ENCODE results near the gene SLC6A9. TPM values are rescaled to one million over a fixed set of nuclear protein-coding genes. Genes with fewer than 3 reads are reported as not detected.
A peak's percentile ranks its signal among the peaks of the same experiment; 100 is the strongest.

SLC6A9 gene
- total RNA-seq (10 to 100 TPM in 1 of 5 donors, 1 to 10 TPM in 3, not detected in 1; 1.3 to 40.8 (median 1.9) TPM), polyA plus RNA-seq (1 to 10 TPM; 1.1 to 5.7 (median 4.3) TPM)
- long read RNA-seq, donor 1, partial matches to known transcripts: 0 of 1 reads
- long read RNA-seq, donor 1, other reads (novel, unspliced or antisense): 0 of 1 reads
- long read RNA-seq, donor 2: 0 reads
- long read RNA-seq, donor 3: 0 reads
- long read RNA-seq, donor 4: 0 reads
- long read RNA-seq, donor 5, partial matches to known transcripts: 0 of 1 reads
- long read RNA-seq, donor 5, other reads (novel, unspliced or antisense): 0 of 1 reads
- long read RNA-seq, donor 6: 0 reads
- long read RNA-seq, donor 7: 0 reads
- long read RNA-seq, donor 8: 0 reads
- long read RNA-seq, donor 9, partial matches to known transcripts: 17 of 17 reads
- long read RNA-seq, donor 9, other reads (novel, unspliced or antisense): 0 of 17 reads
- long read RNA-seq, donor 10: 0 reads

DNA sequence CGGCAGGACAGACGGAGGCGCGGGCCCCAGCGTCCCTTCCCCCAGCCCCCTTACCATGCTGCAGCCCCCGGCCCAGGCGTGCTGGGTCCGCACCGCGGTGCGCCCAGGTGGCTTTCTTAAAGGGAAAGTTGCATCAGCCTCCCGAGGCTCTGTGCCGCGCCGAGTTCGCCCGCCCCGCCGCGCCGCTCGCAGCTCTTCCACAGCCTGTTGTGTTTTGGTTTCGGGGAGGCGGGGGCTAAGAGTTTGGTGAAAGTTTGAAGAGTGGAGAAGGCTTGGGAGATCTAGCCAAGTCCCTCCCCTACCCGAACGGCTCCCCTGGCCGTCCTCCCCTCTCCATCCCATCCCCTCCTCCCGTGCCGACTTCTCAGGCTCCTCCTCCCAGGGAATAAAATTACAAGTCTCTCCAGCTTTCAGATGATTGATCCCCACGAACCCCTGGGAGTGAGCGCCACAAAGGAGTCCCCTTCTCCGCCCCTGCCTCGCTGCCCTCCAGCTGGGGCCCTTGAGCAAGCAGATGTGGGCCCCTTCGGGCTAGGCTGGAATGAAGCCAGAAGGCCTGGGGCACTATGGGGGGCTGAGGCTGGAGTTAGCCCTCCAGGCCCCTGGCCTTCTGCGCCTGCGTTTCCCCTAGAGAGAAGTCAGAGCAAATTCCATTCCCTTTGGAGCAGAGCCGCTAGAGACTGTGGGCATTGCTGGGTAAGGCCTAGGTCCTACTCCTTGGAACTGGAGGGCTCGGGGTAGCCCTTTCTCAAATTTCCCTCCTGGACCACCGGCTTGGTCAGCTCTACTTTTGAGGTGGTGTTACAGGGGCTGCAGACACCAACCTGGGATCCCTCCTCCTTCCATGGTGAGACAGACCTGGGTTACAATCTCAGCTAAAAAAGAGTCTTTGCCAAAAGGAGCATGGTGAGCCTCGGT is at the start of gene SLC6A9:
TSS of gene SLC6A9 (minus strand) at position 211 of the 918 bp plus-strand sequence. CDS start 7,185 bp downstream, outside the sequence.
- WGBS, 5 donors: 9 to 12% (median 11%) methylated on average over 24 to 40 of the region's 40 CpGs
- Histone ChIP-seq H3K36me3 (no peaks in the 10 kb centered on the region), H3K4me3 (peak within 1 kb of the TSS; percentile 73 to 94 (median 79)), H3K27me3 (no peaks in the 10 kb centered on the region), H3K9me3 (no peaks in the 10 kb centered on the region), H3K4me1 (peaks cover 29 to 69% (median 54%) of the 10 kb centered on the region in 4 donors), H3K27ac (peak within 1 kb of the TSS; percentile 83 to 92 (median 90))
- intact Hi-C loops (cut with DNase I; ENCODE audit: low total_unique reads): no loop called here
- TF ChIP-seq POLR2AphosphoS5 (IDR thresholded peaks at IDR 0.05): peak in 1 of 3 donors; percentile 12
- no peak for TF ChIP-seq EP300 (IDR thresholded peaks at IDR 0.05)
- DNase-seq: peak; percentile 69 to 90

DNA sequence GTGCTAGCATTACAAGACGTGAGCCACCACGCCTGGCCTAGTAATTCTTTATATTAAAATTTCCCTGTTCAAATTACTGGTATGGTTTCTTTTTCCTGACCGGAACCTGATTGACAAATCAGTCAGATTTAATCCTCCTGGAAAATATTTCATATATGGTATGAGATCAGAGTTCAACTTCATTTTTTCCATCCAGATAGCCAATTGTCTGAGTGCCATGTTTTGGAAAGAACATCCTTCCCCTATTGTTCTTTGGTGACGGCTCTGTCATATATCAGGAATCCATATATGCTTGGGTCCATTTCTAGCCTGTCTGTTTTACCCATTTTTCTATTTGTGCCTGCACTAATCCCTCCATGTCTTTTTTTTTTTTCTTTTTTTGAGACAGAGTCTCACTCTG is 48.3 kb upstream of the SLC6A9 start:
- Histone ChIP-seq H3K4me1 (peaks cover 0 to 6% (median 0%) of the 10 kb centered on the region in 4 donors), H3K27me3 (no peaks in the 10 kb centered on the region), H3K9me3 (no peaks in the 10 kb centered on the region), H3K4me3 (no peak overlapping the region), H3K36me3 (no peaks in the 10 kb centered on the region), H3K27ac (no peak overlapping the region)
- intact Hi-C loops (cut with DNase I; ENCODE audit: low total_unique reads): no loop called here
- 81 to 90% (median 88%) methylated on average over 4 of the region's 4 CpGs for WGBS, 5 donors
- TF ChIP-seq EP300 (IDR thresholded peaks at IDR 0.05) (no peak), POLR2A (IDR thresholded peaks at IDR 0.05) (no peak), POLR2AphosphoS5 (IDR thresholded peaks at IDR 0.05) (no peak)
- TF ChIP-seq, protein P1, sequence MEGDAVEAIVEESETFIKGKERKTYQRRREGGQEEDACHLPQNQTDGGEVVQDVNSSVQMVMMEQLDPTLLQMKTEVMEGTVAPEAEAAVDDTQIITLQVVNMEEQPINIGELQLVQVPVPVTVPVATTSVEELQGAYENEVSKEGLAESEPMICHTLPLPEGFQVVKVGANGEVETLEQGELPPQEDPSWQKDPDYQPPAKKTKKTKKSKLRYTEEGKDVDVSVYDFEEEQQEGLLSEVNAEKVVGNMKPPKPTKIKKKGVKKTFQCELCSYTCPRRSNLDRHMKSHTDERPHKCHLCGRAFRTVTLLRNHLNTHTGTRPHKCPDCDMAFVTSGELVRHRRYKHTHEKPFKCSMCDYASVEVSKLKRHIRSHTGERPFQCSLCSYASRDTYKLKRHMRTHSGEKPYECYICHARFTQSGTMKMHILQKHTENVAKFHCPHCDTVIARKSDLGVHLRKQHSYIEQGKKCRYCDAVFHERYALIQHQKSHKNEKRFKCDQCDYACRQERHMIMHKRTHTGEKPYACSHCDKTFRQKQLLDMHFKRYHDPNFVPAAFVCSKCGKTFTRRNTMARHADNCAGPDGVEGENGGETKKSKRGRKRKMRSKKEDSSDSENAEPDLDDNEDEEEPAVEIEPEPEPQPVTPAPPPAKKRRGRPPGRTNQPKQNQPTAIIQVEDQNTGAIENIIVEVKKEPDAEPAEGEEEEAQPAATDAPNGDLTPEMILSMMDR (IDR thresholded peaks at IDR 0.05): no peak
- DNase-seq: no peak

DNA sequence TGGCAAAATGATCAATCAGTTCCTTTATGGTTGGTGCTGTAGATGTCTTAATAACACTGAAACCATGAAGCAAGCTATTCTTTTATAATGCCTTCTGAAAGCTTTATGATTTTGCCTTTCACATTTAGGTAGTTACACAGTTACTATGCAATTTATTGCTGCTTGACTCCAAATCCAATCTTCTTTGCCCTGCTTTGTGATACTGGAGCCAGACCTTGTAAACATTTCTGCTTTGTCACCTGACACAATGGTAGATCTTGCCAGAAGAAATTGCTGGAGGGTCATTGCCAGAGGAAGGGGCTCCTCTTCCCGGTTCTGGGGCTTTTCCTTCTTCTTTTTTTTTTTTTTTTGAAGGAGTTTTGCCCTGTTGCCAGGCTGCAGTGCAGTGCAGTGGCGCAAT is 46.8 kb upstream of the SLC6A9 start:
- TF ChIP-seq, protein P1 (IDR thresholded peaks at IDR 0.05): no peak
- TF ChIP-seq POLR2AphosphoS5 (IDR thresholded peaks at IDR 0.05) (no peak), EP300 (IDR thresholded peaks at IDR 0.05) (no peak), POLR2A (IDR thresholded peaks at IDR 0.05) (no peak)
- Histone ChIP-seq H3K27ac (no peak overlapping the region), H3K9me3 (no peaks in the 10 kb centered on the region), H3K36me3 (no peaks in the 10 kb centered on the region), H3K4me1 (peaks cover 0 to 11% (median 0%) of the 10 kb centered on the region in 4 donors), H3K4me3 (no peak overlapping the region), H3K27me3 (no peaks in the 10 kb centered on the region)
- 49 to 57% (median 52%) methylated on average over 2 of the region's 2 CpGs for WGBS, 5 donors
- intact Hi-C loops (cut with DNase I; ENCODE audit: low total_unique reads): no loop called here
- DNase-seq: no peak

DNA sequence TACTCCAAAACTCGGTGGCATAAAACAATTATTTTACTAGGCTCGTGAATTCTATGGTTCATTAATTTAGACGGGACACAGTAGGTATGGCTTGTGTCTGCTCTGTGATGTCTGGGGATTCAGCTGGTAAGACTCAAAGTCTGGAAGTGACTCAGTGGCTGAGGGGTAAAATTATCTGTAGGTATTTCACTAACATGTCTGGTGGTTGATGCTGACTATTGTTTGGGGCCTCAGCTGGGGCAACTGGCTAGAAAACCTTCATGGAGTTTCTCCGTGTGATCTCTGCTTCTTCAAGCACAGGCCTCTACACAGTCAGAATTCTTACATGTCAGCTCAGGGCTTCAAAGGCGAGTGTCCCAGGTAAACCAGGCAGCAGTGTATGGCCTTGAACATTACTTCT is 46.2 kb upstream of the SLC6A9 start:
- 84 to 96% (median 91%) methylated on average over 5 of the region's 5 CpGs for WGBS, 5 donors

More for the DNA sequence above, 46.2 kb upstream of the SLC6A9 start:
- TF ChIP-seq POLR2AphosphoS5 (IDR thresholded peaks at IDR 0.05): no peak
- TF ChIP-seq, protein P1 (IDR thresholded peaks at IDR 0.05): no peak
- TF ChIP-seq EP300 (IDR thresholded peaks at IDR 0.05): no peak
- TF ChIP-seq POLR2A (IDR thresholded peaks at IDR 0.05): no peak
- no peak overlapping the region for H3K4me3 ChIP-seq
- no peaks in the 10 kb centered on the region for H3K27me3 ChIP-seq
- no peak for DNase-seq
- intact Hi-C loops (cut with DNase I; ENCODE audit: low total_unique reads): no loop called here
- no peaks in the 10 kb centered on the region for H3K36me3 ChIP-seq
- no peak overlapping the region for H3K27ac ChIP-seq
- H3K4me1 ChIP-seq: peaks cover 0 to 11% (median 0%) of the 10 kb centered on the region in 4 donors
- no peaks in the 10 kb centered on the region for H3K9me3 ChIP-seq
